ENCODE results near the gene TMEM38A. TPM values are rescaled to one million over a fixed set of nuclear protein-coding genes. Genes with fewer than 3 reads are reported as not detected.

Gene TMEM38A
- total and polyA plus RNA-seq, 9 of the 15 experiments (the other 6 are each of a cell fraction or from before 2014, with no cell fraction given), result 0.35 to 2.1 (median 1.2) TPM

GRCh38 chr19:16659832-16660708 lies 869 bp upstream of the TMEM38A start, which contains the start of gene SMIM7 (continued):
- TF ChIP-seq, protein P1, sequence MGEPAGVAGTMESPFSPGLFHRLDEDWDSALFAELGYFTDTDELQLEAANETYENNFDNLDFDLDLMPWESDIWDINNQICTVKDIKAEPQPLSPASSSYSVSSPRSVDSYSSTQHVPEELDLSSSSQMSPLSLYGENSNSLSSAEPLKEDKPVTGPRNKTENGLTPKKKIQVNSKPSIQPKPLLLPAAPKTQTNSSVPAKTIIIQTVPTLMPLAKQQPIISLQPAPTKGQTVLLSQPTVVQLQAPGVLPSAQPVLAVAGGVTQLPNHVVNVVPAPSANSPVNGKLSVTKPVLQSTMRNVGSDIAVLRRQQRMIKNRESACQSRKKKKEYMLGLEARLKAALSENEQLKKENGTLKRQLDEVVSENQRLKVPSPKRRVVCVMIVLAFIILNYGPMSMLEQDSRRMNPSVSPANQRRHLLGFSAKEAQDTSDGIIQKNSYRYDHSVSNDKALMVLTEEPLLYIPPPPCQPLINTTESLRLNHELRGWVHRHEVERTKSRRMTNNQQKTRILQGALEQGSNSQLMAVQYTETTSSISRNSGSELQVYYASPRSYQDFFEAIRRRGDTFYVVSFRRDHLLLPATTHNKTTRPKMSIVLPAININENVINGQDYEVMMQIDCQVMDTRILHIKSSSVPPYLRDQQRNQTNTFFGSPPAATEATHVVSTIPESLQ (CRISPR knock-in tag; IDR thresholded peaks at IDR 0.05), result peak; percentile 74; the same call in 1 of the 2 replicates
- TF ChIP-seq IRF9 (tag; IDR thresholded peaks at IDR 0.05), result no peak
- TF ChIP-seq POLR2AphosphoS2 (IDR thresholded peaks at IDR 0.05; ENCODE audit: low read length), result peak; percentile 87; the same call in 1 of the 2 replicates
- TF ChIP-seq PTBP1 (IDR thresholded peaks at IDR 0.05; ENCODE audit: low read depth, low read length), result no peak
- TF ChIP-seq FUS (optimal IDR thresholded peaks at IDR 0.05; ENCODE audit: low read depth, low read length), result no peak
- 0 out of 2 replicates have a peak, but pooled peaks have one; percentile 47 for TF ChIP-seq ZKSCAN1 (IDR thresholded peaks at IDR 0.05; ENCODE audit: low read depth, low read length)
- no peak for TF ChIP-seq CSDE1 (IDR thresholded peaks at IDR 0.05)
- TF ChIP-seq ZBED1 (IDR thresholded peaks at IDR 0.05), result peak; percentile 9; the same call in 1 of the 2 replicates
- no peak for TF ChIP-seq ZNF583 (CRISPR knock-in tag; IDR thresholded peaks at IDR 0.05)
- peak; percentile 89 for TF ChIP-seq ZBTB17 (CRISPR knock-in tag; IDR thresholded peaks at IDR 0.05)
- TF ChIP-seq CBFA2T2 (conservative IDR thresholded peaks at IDR 0.05), result no peak
- no peak for TF ChIP-seq ZNF121 (CRISPR knock-in tag; conservative IDR thresholded peaks at IDR 0.05)
- no peak for TF ChIP-seq ZFPM2 (CRISPR knock-in tag; IDR thresholded peaks at IDR 0.05)
- TF ChIP-seq ZNF445 (CRISPR knock-in tag; IDR thresholded peaks at IDR 0.05; ENCODE audit: low read depth), result no peak
- TF ChIP-seq, protein P2, sequence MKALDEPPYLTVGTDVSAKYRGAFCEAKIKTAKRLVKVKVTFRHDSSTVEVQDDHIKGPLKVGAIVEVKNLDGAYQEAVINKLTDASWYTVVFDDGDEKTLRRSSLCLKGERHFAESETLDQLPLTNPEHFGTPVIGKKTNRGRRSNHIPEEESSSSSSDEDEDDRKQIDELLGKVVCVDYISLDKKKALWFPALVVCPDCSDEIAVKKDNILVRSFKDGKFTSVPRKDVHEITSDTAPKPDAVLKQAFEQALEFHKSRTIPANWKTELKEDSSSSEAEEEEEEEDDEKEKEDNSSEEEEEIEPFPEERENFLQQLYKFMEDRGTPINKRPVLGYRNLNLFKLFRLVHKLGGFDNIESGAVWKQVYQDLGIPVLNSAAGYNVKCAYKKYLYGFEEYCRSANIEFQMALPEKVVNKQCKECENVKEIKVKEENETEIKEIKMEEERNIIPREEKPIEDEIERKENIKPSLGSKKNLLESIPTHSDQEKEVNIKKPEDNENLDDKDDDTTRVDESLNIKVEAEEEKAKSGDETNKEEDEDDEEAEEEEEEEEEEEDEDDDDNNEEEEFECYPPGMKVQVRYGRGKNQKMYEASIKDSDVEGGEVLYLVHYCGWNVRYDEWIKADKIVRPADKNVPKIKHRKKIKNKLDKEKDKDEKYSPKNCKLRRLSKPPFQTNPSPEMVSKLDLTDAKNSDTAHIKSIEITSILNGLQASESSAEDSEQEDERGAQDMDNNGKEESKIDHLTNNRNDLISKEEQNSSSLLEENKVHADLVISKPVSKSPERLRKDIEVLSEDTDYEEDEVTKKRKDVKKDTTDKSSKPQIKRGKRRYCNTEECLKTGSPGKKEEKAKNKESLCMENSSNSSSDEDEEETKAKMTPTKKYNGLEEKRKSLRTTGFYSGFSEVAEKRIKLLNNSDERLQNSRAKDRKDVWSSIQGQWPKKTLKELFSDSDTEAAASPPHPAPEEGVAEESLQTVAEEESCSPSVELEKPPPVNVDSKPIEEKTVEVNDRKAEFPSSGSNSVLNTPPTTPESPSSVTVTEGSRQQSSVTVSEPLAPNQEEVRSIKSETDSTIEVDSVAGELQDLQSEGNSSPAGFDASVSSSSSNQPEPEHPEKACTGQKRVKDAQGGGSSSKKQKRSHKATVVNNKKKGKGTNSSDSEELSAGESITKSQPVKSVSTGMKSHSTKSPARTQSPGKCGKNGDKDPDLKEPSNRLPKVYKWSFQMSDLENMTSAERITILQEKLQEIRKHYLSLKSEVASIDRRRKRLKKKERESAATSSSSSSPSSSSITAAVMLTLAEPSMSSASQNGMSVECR (CRISPR knock-in tag; IDR thresholded peaks at IDR 0.05), result no peak
- no peak for TF ChIP-seq ZBTB26 (CRISPR knock-in tag; IDR thresholded peaks at IDR 0.05)
- TF ChIP-seq RBM39 (optimal IDR thresholded peaks at IDR 0.05; ENCODE audit: low read depth, low read length), result no peak
- no peak for TF ChIP-seq ZNF124 (CRISPR knock-in tag; IDR thresholded peaks at IDR 0.05)
- TF ChIP-seq JUN (IDR thresholded peaks at IDR 0.05; ENCODE audit: borderline replicate concordance, low read depth, low read length), result no peak; the same call in 1 of the 2 replicates
- TF ChIP-seq JUN (CRISPR knock-in tag; IDR thresholded peaks at IDR 0.05; ENCODE audit: borderline replicate concordance), result no peak
